HG02981 (cell line): ENCODE data around the gene TMSB10.
"Not testable (repeated sequence)": the region's sequence is repeated elsewhere in the genome, so short reads cannot be mapped to it uniquely, and the experiment has no call there.

Experiments used
- ATAC-seq: cut with Tn5 transposase; IDR thresholded peaks from one replicate; pipeline ENCODE4 v1.9.1; 2021; ENCODE audit warnings: mild to moderate bottlenecking, moderate library complexity; ENCODE audit not compliant: unreplicated experiment

The TMSB10 gene

DNA sequence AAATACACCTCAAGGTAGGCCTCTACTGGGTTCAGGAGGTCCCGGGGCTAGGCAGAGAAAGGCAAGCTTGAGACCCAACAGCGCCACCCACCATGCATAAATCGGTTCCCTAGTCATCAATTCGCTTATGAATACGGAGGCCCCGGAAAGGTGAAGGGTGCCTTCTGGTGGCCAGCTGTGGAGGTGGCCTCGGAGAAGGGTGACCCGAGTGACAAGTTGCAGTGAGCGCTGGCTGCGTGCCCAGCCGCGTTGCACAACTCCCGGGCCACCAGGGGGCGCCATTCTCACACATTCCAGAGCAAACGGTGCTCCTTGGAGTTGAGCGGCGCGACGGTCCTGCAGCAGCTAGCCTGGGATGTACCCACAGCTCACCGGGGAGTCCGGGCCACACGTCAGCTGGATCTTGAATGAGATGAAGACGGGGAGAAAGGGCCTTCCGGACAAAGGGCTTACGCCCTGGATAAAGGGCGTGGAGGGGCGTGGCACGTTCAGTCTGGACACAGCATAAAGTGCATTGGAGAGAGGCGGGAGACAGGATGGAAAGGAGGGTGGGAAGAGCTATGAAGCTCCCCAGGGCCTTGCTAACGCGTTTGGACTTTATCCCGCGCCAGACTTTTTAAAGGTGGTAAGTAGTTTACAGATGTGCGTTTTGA is 20.4 kb downstream of the TMSB10 start:
- ATAC-seq = peak; percentile 82

DNA sequence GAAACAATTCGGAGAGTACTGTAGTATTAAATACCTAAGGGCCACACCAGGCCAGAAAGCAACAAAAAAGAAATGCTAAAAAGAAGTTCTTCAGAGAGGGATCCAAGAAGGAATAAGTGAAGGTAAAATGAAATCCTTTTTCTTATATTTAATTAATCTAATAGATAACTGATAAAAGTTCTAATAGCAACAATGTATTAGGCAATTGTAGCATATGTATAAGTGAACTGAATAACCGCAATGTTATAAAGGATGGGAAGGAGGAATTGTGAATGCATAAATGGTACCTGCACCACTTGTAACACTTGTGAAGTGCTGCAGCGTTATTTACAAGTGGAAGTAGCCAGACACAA is 21.8 kb downstream of the TMSB10 start:
- ATAC-seq = no peak

DNA sequence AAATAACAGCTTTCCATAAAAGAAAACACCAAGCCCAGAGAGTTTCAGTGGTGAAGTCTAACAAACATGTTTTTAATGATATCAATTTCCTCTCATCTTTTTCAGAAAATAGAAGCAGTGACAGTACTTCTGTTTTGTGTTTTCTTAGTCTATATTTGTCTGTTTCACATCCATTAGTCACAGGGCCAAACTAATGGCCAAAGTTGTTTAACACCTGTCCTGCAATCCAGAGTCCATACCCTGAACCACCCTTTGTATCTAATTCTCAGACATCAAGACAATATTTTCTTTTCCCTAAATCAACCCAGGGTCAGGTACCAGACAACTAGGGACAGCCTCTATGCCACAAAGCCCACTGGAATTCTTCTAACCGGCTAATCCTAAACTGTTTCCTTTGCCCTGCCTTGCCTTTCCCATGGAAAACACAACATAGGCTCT is 25.9 kb downstream of the TMSB10 start:
- peak; percentile 41 for ATAC-seq

DNA sequence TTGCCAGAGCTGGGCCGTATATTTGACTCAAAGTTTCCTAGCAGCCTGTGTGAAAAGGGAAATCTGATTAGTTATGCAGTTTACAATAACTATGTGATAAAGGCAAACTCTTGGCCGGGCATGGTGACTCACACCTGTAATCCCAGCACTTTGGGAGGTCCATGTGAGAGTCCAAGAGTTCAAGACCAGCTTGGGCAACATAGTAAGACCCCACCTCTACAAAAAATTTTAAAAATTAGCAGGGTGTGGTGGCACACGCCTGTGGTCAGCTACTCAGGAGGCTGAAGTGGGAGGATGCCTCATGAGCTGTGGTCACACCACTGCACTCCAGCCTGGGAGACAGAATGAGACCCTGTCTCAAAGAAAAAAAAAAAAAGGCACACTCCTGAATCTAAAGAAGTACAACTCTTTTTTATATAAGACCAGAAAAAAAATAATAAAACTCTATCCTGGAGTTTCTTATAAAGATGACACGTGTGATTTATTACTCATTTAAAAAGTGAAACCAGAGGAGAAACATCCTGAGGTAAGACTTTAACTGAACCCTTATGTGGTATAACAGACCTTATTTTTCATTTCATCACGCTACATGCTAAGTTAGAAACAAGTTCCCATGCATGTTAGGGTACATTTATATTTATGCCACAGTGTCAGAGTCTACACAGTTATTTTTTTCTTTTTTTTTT is 32.9 kb downstream of the TMSB10 start:
- peak; percentile 38 for ATAC-seq

DNA sequence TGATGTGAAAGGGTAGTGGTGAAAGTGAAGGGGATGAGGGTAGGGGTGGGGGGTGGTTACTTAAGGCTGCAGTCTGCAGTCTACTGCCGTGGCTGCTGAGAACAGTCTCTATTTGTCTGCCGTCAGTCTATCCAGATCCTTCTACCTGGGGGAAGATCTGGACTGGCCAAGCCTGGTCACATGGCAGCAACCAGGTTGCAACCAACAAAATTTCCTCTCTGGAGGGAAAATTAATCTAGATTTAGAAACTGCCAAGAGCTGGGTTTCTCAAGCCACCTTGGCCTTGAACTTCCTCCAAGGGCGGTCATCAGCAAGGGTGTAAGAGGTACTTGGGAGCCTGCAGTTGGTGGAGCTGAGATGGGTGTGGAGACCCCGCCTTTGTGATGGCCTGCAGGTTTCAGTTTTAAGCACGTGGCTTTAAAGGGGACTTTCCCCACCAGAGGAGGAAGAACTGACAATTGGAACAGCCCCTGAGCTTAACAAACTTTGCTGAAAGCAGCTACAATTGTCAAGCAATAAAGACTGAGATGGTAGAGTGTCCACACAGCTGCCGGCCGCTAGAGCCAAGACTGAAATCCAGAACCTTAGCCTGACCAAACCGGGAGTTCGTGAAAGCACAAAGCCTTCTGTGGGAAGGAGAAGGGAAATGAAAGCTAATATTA is 34.1 kb downstream of the TMSB10 start:
- peak; percentile 68 for ATAC-seq

DNA sequence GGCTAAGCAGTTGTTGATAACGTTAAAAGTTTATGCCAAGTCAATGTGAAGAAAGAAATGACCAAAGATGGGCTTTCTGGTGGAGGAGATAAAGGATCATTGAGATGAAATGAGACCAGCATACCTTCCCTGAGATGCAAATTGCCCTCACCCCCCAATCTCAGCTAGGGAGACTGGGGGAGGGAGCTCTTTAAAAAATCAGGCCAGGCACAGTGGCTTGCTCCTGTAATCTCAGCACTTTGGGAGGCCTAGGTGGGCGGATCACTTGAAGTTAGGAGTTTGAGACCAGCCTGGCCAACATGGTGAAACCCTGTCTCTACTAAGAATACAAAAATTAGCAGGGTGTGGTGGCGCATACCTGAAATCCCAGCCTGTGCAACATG is 34.6 kb downstream of the TMSB10 start:
- peak; percentile 1 for ATAC-seq

DNA sequence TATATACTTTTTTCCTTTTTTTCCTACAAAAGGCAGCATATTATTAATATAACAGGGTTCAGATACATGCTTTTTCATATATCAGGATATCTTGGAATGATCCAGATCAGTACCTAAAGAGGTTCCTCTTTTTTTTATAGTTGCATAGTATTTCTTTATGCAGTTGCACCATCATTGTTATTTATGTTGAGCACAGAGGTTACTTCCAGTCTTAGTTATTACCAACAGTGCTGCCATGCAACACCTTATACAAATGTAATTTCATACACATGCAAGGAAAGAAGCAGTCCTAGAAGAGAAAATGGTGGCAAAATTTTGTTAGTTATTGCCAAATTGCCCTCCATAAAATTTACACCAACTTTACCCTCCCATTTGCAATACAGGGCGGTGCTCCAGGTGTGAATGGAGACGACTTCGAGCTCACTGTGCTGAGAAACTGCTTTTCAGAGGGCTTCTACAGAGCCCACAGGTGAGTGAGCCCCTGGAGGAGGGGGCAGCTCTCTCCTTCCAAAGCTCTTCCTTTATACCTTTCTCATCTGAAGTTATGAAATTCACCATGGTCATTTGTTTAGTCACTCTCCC is 35.5 kb downstream of the TMSB10 start:
- ATAC-seq = no peak

DNA sequence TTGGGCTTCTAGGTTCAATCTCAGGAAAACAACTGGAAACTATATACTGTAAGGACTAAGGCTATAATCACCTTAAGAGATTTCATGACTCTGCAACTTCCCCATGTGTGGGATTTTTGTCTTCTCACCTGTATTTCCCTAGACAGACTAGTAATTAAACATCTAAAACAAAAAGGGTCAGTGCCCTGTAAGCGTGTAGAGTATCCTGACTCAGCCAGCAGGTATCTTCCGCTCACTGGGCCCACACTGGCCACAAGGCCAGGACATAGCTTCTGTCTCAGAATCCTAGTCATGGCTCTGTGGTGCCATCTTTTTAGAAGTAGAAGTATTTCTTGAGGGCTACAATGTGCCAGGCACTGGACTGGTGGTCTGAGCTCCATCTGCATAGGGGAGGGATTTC is 36.7 kb downstream of the TMSB10 start:
- no peak for ATAC-seq

DNA sequence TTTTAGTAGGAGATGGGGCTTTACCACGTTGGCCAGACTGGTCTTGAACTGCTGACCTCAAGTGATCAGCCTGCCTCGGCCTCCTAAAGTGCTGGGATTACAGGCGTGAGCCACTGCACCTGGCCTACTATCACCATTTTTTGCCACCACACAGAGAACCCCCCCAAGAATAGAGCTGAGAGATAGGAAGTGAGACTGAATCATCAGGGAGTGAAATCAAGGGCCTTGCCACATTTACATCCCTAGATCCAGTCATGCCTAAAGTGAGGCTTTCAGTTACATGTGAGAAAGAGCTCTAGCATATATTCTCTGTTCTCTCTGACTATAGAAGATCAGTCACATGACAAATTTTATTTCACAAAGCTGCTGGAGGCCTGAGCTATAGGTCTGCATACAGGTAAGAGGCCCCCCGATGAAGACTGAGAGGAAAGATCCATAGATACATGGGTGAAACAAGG is 37.5 kb downstream of the TMSB10 start:
- ATAC-seq = peak; percentile 39

DNA sequence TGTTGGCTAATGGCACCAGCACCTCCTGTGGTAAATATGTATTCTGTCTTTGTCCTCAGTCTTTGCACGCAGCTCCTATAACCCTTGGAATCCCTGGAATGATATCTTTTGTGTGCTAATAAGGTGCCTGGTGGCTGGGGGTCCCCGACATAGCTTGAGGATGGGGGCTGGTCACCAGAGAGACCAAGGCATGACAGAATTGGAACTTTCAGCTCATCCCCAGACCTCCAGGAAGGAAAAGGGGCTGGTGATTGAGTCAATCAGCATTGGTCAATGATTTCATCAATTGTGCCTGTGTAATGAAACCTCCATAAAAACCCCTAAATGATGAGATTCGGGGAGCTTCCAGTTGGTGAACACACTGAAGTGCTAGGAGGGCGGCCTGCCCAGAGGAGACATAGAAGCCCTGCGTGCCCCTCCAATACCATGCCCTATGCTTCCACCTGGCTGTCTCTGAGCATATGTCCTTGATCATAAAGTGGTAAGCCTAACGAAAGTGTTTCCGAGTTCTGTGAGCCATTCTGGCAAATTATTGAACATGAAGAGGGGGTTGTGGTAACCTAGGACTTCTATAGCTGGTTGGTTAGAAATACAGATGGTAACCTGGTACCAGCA is 38.9 kb downstream of the TMSB10 start:
- ATAC-seq = no peak

DNA sequence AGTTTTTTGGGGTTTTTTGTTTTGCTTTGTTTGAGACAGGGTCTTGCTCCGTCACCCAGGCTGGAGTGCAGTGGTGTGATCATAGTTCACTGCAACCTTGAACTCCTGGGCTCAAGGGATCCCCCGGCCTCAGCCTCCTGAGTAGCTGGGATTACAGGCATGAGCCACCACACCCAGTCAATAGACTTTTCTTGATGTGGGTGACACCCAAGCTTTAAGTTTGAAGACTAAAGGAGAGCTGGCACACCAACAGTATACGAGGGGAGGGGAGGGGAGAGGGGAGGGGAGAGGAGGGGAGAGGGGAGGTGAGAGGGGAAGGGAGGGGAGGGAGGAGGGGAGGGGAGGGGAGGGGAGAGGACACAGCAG is 40.4 kb downstream of the TMSB10 start:
- not testable (repeated sequence) for ATAC-seq

DNA sequence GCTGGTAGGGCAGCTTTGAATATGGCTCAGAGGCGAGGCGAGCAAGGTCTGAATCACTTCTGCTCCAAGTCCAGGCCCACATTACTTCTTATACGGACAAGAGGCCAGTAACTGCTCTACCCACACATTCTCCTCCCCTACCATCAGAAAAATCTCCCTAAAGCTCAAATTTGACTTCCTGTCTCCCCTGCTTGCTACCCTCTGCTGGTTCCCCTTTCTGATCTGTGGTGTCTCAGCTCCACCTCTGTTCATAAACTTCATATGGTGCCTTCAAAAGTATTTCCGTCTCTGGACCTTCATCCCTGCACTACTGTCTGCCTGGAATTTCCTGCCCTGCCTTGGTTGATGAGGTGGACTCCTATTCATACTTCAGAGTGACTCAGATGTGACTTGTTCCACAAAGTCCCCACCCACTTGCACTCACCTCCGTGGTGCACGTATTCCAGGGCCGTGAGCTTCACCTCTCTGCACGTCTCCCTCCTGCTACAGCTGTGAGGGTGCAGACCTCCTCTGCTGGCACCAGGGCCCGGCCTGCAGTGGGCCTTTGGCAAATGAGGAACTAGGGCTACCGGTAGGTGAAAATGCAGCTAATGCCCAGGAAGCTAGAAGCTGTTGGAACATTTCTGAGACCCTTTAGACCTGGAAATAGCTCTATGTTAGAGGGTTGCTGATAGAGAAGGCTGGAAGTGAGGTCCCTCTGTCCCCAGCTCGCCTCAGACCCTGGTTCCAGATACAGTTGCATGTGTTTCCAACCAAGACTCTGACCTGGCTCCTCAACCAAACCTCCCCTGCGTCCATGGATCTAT is 41.0 kb downstream of the TMSB10 start:
- peak; percentile 57 for ATAC-seq

DNA sequence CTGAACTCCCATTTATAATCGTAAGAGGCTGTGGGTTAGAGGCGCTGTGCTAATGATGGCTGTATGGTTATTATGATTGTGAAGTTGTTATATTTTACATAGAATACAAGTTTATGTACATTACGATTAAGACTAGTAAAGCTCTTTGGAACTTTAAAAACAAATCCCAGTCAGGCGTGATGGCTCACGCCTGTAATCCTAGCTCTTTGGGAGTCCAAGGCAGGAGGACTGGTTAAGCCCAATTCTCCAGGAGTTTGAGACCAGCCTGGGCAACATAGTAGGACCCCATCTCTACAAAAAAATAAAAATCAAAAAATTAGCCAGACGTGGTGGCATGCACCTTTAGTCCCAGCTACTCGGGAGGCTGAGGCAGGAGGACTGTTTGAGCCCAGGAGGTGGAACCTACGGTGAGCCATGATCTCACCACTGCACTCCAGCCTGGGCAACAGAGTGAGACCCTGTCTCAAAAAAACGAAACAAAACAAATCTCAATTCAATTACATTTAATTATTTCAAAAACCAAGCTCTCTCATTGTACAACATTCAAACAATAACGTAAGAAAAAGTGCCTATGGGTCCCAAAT is 41.6 kb downstream of the TMSB10 start:
- ATAC-seq = no peak

DNA sequence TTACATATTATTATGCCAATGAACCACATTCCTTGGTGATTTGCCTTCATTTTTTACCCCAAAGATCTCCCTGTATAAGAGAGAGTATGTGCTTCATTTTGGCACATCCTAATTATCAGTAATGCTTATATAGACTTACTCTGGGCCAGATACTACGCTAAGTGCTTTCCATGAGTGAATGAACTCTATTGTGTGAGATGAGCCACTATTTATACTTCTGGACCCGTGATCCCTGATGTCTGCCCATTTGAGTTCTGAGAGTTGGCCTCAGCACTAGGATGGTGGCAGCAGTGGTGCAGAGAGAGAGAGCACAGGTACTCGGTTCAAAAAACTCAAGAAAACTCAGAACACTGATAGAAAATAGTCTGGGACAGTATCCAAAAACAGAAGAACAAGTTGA is 48.1 kb downstream of the TMSB10 start:
- ATAC-seq = no peak

DNA sequence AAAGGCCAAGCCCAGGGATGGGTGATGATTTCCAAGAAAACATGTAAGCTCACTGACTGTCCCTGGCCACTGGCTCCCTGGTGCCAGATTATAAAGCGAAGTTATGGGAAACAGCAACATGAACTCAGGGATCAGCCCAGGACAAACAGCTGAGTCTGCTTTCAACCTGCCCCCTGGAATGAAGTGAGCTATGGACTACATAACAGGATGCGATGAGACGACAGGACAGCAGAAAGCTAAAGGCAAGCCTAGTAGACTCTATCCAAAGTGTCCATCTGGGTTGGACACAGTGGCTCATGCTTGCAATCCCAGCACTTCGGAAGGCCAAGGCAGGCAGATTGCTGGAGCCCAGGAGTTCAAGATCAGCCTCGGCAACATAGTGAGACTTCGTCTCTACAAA is 48.9 kb downstream of the TMSB10 start:
- ATAC-seq = no peak
